ENCODE data around the gene DGCR8.
"Not testable (repeated sequence)": the region's sequence is repeated elsewhere in the genome, so short reads cannot be mapped to it uniquely, and the experiment has no call there.

The DGCR8 gene

DNA sequence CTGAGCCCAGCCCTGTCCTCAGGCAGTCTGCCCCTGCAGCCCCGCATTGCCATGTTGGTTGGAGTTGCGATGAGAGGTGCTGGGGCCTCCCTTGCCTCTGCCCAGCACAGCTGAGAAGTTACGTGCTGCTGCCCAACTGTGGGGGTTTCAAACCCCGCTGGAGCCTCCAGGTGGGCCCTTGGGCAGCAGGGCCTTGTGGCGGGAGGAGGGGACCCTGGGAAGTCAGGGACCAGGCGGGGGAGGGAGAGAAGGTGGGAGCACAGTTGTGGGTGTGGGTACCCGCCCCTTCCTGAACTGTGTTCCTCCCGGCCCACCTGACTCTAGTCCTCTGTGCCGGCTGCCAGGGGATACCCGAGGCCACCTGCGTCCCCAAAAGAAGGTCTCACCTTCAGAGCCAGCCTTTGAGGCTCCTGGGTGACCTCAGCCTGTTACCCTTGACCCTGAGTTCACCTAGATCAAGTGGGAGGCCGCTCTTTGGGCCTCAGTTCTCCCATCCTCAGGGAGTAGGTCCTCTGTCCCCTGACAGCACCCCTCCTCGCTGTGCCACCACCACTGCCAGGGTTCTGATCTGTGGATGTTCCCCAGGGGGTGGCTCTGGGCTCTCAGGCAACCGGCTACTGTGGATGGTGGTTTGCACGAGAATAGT is 78.5 kb downstream of the DGCR8 start:
- no peak for DNase-seq

DNA sequence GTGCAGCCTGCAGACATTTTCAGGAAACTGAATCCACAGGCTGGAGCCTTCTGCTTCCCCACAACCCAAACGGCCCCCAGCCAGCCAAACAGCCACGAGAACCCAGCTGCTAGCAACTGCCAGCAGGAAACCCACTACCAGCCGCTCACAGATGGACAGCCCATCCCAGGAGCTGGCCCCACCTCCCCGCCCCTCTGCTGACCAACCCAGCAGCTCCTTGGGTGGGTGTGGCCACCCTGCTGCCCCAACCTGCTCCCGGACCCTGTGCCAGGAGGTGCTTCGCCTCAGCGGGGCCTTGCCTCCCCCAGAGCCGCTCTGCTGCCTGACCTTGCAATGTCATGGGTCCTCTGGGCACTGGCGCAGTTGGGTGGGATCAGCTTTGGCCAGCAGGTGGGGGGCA is 79.0 kb downstream of the DGCR8 start:
- no peak for DNase-seq

DNA sequence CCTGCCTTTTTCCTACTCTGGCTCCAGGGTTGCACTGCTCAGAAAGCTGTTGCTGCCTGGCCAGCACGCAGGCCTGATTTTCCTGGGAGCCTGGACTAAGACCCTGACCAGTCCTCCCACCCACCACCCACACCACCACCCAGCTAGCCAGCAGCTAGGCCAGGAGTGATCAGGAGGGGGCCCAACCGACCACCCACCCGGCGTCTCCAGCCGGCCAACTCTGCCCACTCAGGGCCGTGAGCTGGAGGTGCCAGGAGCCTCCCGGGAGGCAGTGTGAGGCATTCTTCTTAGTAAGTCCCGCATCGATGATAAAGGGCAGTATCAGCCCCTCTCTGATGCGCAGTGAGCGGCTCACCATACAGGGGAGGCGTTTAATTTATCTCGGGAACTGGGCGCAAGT is 79.5 kb downstream of the DGCR8 start:
- DNase-seq, result not testable (repeated sequence)

DNA sequence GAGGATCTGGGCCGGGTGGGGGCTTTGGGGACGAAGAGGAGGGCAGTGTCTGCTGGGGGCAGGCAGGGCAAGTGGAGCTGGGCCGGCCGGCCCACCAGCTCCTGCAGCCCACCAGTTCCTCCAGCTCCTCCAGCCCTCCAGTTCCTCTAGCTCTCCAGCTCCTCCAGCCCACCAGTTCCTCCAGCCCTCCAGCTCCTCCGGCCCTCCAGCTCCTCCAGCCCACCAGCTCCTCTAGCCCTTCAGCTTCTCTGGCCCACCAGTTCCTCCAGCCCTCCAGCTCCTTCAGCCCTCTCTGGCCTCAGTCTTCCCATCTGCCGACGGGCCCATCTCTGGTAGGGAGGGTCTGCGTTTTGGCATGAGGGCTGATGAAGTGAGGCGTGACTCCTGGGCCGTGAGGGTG is 80.0 kb downstream of the DGCR8 start:
- no peak for DNase-seq
